CD4-positive, CD25-positive, alpha-beta regulatory T cell (primary cell): ENCODE data around the gene DYNLT2B. TPM values are rescaled to one million over a fixed set of nuclear protein-coding genes. Genes with fewer than 3 reads are reported as not detected.
"Not testable (repeated sequence)": the region's sequence is repeated elsewhere in the genome, so short reads cannot be mapped to it uniquely, and the experiment has no call there.

Experiments used
- ATAC-seq, 2 donors: fragments of 150-1000 bp; cut with Tn5 transposase; one replicate each; pipeline ENCODE4 v1.10.0; 2021; ENCODE audit warnings: low read depth in 2 of 2, moderate number of reproducible peaks in 2 of 2, moderate library complexity in 1 of 2
- DNase-seq, 3 donors: peaks; one replicate each; pipeline versions ENCODE4 v3.0.0 to v3.0.0-alpha.2; 2012 to 2022; ENCODE audit warnings: mixed read lengths in 1 of 3
- H3K27ac ChIP-seq: one replicate; pipeline ENCODE4 v1.7.0; 2013; ENCODE audit warnings: mild to moderate bottlenecking, low read length; ENCODE audit not compliant: insufficient read depth, poor library complexity, severe bottlenecking
- H3K27me3 ChIP-seq: one replicate; pipeline ENCODE4 v1.7.0; 2013; ENCODE audit warnings: low read length; ENCODE audit not compliant: control insufficient read depth, insufficient read depth
- H3K36me3 ChIP-seq: one replicate; pipeline ENCODE4 v1.7.0; 2013; ENCODE audit warnings: mild to moderate bottlenecking, low read length, moderate library complexity; ENCODE audit not compliant: control insufficient read depth, insufficient read depth
- H3K4me1 ChIP-seq: 2 replicates; pipeline ENCODE4 v1.7.0; 2013; ENCODE audit warnings: mild to moderate bottlenecking, low read length; ENCODE audit not compliant: insufficient read depth, control insufficient read depth, poor library complexity, severe bottlenecking
- H3K4me3 ChIP-seq: one replicate; pipeline ENCODE4 v1.7.0; 2013; ENCODE audit warnings: low read depth, mild to moderate bottlenecking, low read length, moderate library complexity
- H3K9me3 ChIP-seq, 2 experiments: 1 replicate in 1 of 2; 2 replicates in 1 of 2; pipeline ENCODE4 v1.7.0; 2013; ENCODE audit warnings: low read length in 2 of 2, mild to moderate bottlenecking in 1 of 2, moderate library complexity in 1 of 2; ENCODE audit not compliant: control insufficient read depth in 2 of 2
- H3K27ac Mint-ChIP-seq, 3 donors: one replicate each; pipeline ENCODE4 v1.8.0; 2020 to 2022; ENCODE audit warnings: mild to moderate bottlenecking in 3 of 3, mixed read lengths in 3 of 3, moderate library complexity in 2 of 3
- H3K27me3 Mint-ChIP-seq: one replicate; pipeline ENCODE4 v1.8.0; 2022; ENCODE audit warnings: mild to moderate bottlenecking, mixed read lengths
- H3K36me3 Mint-ChIP-seq: one replicate; pipeline ENCODE4 v1.8.0; 2020; ENCODE audit warnings: mixed read lengths
- H3K4me1 Mint-ChIP-seq, 4 donors: one replicate each; pipeline ENCODE4 v1.8.0; 2020 to 2022; ENCODE audit warnings: mixed read lengths in 4 of 4, mild to moderate bottlenecking in 1 of 4
- H3K4me3 Mint-ChIP-seq, 4 donors: one replicate each; pipeline ENCODE4 v1.8.0; 2020 to 2022; ENCODE audit warnings: mild to moderate bottlenecking in 4 of 4, mixed read lengths in 4 of 4, moderate library complexity in 3 of 4
- H3K9me3 Mint-ChIP-seq, 7 donors: one replicate each; pipeline ENCODE4 v1.8.0; 2020 to 2022; ENCODE audit warnings: mixed read lengths in 7 of 7, mild to moderate bottlenecking in 3 of 7, moderate library complexity in 2 of 7
- polyA plus RNA-seq, 4 donors: library from polyadenylated mRNA; unstranded; fragments of 300-500 nt; fragmentation: Illumina TruSeq; gene quantifications; one replicate each; pipeline ENCODE4 v1.2.3, GENCODE V29; 2021
- total RNA-seq: library from RNA; stranded (reverse); gene quantifications from one replicate; pipeline ENCODE4 v1.2.3, GENCODE V29; 2022

DYNLT2B gene
- total and polyA plus RNA-seq, 5 donors from 2014 or later: 9.1 to 20.7 (median 16.6) TPM

- Histone ChIP-seq H3K4me3 (no peak overlapping the region), H3K27me3 (no peaks in the 10 kb centered on the region), H3K36me3 (no peaks in the 10 kb centered on the region), H3K9me3 (no peaks in the 10 kb centered on the region), H3K4me1 (no peaks in the 10 kb centered on the region), H3K27ac (no peak overlapping the region)
- Mint-ChIP-seq H3K27ac (peak overlapping the region in 1 of 3 donors; percentile 56), H3K4me3 (no peak overlapping the region), H3K9me3 (peaks cover 0 to 1% (median 0%) of the 10 kb centered on the region in 7 donors), H3K36me3 (no peaks in the 10 kb centered on the region), H3K27me3 (peaks cover 8% of the 10 kb centered on the region), H3K4me1 (no peaks in the 10 kb centered on the region)
- no peak for ATAC-seq
- no peak for DNase-seq
Measured at GRCh38 chr3:196326936-196327335, 8.9 kb upstream of the DYNLT2B start.

- Mint-ChIP-seq H3K36me3 (no peaks in the 10 kb centered on the region), H3K4me3 (no peak overlapping the region), H3K9me3 (peaks cover 0 to 1% (median 0%) of the 10 kb centered on the region in 7 donors), H3K27ac (no peak overlapping the region), H3K4me1 (peaks cover 0 to 8% (median 3%) of the 10 kb centered on the region in 4 donors), H3K27me3 (no peaks in the 10 kb centered on the region)
- no peak overlapping the region for H3K4me3 ChIP-seq
- no peaks in the 10 kb centered on the region for H3K27me3 ChIP-seq
- H3K4me1 ChIP-seq: peaks cover 3% of the 10 kb centered on the region
- H3K36me3 ChIP-seq: no peaks in the 10 kb centered on the region
- H3K9me3 ChIP-seq: no peaks in the 10 kb centered on the region
- DNase-seq: no peak
- no peak for ATAC-seq
- H3K27ac ChIP-seq: no peak overlapping the region
Measured at GRCh38 chr3:196323691-196324090, 5.7 kb upstream of the DYNLT2B start.

GRCh38 chr3:196323016-196323415 is 5.0 kb upstream of the DYNLT2B start:
- peak overlapping the region in 1 of 4 donors; percentile 40 for H3K4me3 Mint-ChIP-seq
- no peak overlapping the region for H3K27ac Mint-ChIP-seq
- no peaks in the 10 kb centered on the region for H3K36me3 Mint-ChIP-seq
- H3K9me3 ChIP-seq: no peaks in the 10 kb centered on the region
- no peaks in the 10 kb centered on the region for H3K27me3 ChIP-seq
- peaks cover 3% of the 10 kb centered on the region for H3K4me1 ChIP-seq
- DNase-seq (no peak), ATAC-seq (no peak)
- H3K27me3 Mint-ChIP-seq: no peaks in the 10 kb centered on the region
- no peak overlapping the region for H3K27ac ChIP-seq
- H3K36me3 ChIP-seq: no peaks in the 10 kb centered on the region
- peaks cover 0 to 8% (median 3%) of the 10 kb centered on the region in 4 donors for H3K4me1 Mint-ChIP-seq
- H3K9me3 Mint-ChIP-seq: peaks cover 0 to 1% (median 0%) of the 10 kb centered on the region in 7 donors
- no peak overlapping the region for H3K4me3 ChIP-seq

GRCh38 chr3:196321162-196321561 is 3.1 kb upstream of the DYNLT2B start:
- H3K36me3 ChIP-seq: no peaks in the 10 kb centered on the region
- H3K4me3 Mint-ChIP-seq: peak overlapping the region; percentile 15 to 52 (median 36)
- DNase-seq (no peak), ATAC-seq (no peak)
- no peaks in the 10 kb centered on the region for H3K9me3 ChIP-seq
- no peaks in the 10 kb centered on the region for H3K27me3 ChIP-seq
- no peak overlapping the region for H3K27ac Mint-ChIP-seq
- H3K27me3 Mint-ChIP-seq: no peaks in the 10 kb centered on the region
- H3K4me1 Mint-ChIP-seq: peaks cover 0 to 12% (median 4%) of the 10 kb centered on the region in 4 donors
- no peak overlapping the region for H3K27ac ChIP-seq
- H3K4me3 ChIP-seq: no peak overlapping the region
- peaks cover 0 to 2% (median 0%) of the 10 kb centered on the region in 7 donors for H3K9me3 Mint-ChIP-seq
- H3K4me1 ChIP-seq: peaks cover 3% of the 10 kb centered on the region
- no peaks in the 10 kb centered on the region for H3K36me3 Mint-ChIP-seq

GRCh38 chr3:196320137-196320536 is 2.1 kb upstream of the DYNLT2B start:
- Histone ChIP-seq H3K27me3 (no peaks in the 10 kb centered on the region), H3K27ac (no peak overlapping the region), H3K4me1 (peaks cover 3% of the 10 kb centered on the region), H3K36me3 (no peaks in the 10 kb centered on the region), H3K4me3 (no peak overlapping the region), H3K9me3 (no peaks in the 10 kb centered on the region)
- Mint-ChIP-seq H3K9me3 (peaks cover 0 to 2% (median 0%) of the 10 kb centered on the region in 7 donors), H3K4me1 (peaks cover 0 to 12% (median 4%) of the 10 kb centered on the region in 4 donors), H3K4me3 (peak overlapping the region in 3 of 4 donors; percentile 38 to 99 (median 51)), H3K27me3 (no peaks in the 10 kb centered on the region), H3K27ac (peak overlapping the region in 1 of 3 donors; percentile 92), H3K36me3 (no peaks in the 10 kb centered on the region)
- no peak for ATAC-seq
- no peak for DNase-seq

GRCh38 chr3:196316799-196317686 is 997 bp downstream of the DYNLT2B start:
- Mint-ChIP-seq H3K27ac (peak overlapping the region; percentile 92 to 98 (median 96)), H3K4me3 (peak overlapping the region; percentile 94 to 99 (median 96)), H3K4me1 (peaks cover 0 to 15% (median 8%) of the 10 kb centered on the region in 4 donors)
- not testable (repeated sequence) for H3K36me3 Mint-ChIP-seq, H3K9me3 Mint-ChIP-seq, H3K9me3 ChIP-seq, ATAC-seq, H3K4me1 ChIP-seq, H3K27me3 Mint-ChIP-seq, H3K36me3 ChIP-seq, H3K27me3 ChIP-seq
- Histone ChIP-seq H3K27ac (peak overlapping the region; percentile 85), H3K4me3 (peak overlapping the region; percentile 51)
- peak in 2 of 3 donors; percentile 2 to 80 for DNase-seq

- H3K4me3 Mint-ChIP-seq: peak overlapping the region in 3 of 4 donors; percentile 15 to 52 (median 21)
- Histone ChIP-seq H3K9me3 (no peaks in the 10 kb centered on the region), H3K27ac (peak overlapping the region; percentile 85), H3K27me3 (no peaks in the 10 kb centered on the region), H3K4me3 (no peak overlapping the region), H3K36me3 (no peaks in the 10 kb centered on the region), H3K4me1 (peaks cover 3% of the 10 kb centered on the region)
- H3K27me3 Mint-ChIP-seq: no peaks in the 10 kb centered on the region
- H3K4me1 Mint-ChIP-seq: peaks cover 0 to 15% (median 8%) of the 10 kb centered on the region in 4 donors
- H3K27ac Mint-ChIP-seq: peak overlapping the region in 1 of 3 donors; percentile 25
- ATAC-seq: no peak
- no peak for DNase-seq
- H3K36me3 Mint-ChIP-seq: no peaks in the 10 kb centered on the region
- H3K9me3 Mint-ChIP-seq: peaks cover 0 to 2% (median 0%) of the 10 kb centered on the region in 7 donors
Measured at GRCh38 chr3:196315821-196316220, 2.2 kb downstream of the DYNLT2B start.
